ENCODE results near the gene NDUFV2.

The NDUFV2 gene

GRCh38 chr18:9069601-9070000 lies 32.9 kb upstream of the NDUFV2 start:
- H3K4me2 ChIP-seq (ENCODE audit: low read length) = peak overlapping the region; percentile 17
- H3K27ac ChIP-seq (ENCODE audit: low read depth, low read length, poor library complexity, severe bottlenecking) = peak overlapping the region; percentile 95

GRCh38 chr18:9070212-9070611 lies 32.3 kb upstream of the NDUFV2 start:
- Histone ChIP-seq H4K20me1 (ENCODE audit: insufficient read depth, low read length) (no peaks in the 10 kb centered on the region), H3K9ac (ENCODE audit: low read length) (no peak overlapping the region; the same call in 1 of the 2 replicates), H3K27ac (ENCODE audit: low read depth, low read length, poor library complexity, severe bottlenecking) (peak overlapping the region; percentile 95), H3K27me3 (ENCODE audit: insufficient read depth, low read length) (no peaks in the 10 kb centered on the region), H3K9me3 (ENCODE audit: low read length) (no peaks in the 10 kb centered on the region), H3K36me3 (ENCODE audit: insufficient read depth, low read length) (no peaks in the 10 kb centered on the region), H3K9me2 (ENCODE audit: low read depth, low read length) (no peaks in the 10 kb centered on the region), H3K4me2 (ENCODE audit: low read length) (no peak overlapping the region), H3K4me3 (ENCODE audit: low read depth, low read length, poor library complexity, severe bottlenecking) (no peak overlapping the region), H3K4me1 (ENCODE audit: insufficient read depth, low read length, severe bottlenecking) (peaks cover 59% of the 10 kb centered on the region), H3F3A (ENCODE audit: insufficient read depth, low read length) (no peaks in the 10 kb centered on the region), H3K79me2 (ENCODE audit: insufficient read depth, low read length) (no peaks in the 10 kb centered on the region), H2AFZ (ENCODE audit: low read length) (peak overlapping the region; percentile 71)
- no peak for TF ChIP-seq EZH2 (IDR thresholded peaks at IDR 0.05; ENCODE audit: borderline replicate concordance, low read length)
- TF ChIP-seq, protein P1, sequence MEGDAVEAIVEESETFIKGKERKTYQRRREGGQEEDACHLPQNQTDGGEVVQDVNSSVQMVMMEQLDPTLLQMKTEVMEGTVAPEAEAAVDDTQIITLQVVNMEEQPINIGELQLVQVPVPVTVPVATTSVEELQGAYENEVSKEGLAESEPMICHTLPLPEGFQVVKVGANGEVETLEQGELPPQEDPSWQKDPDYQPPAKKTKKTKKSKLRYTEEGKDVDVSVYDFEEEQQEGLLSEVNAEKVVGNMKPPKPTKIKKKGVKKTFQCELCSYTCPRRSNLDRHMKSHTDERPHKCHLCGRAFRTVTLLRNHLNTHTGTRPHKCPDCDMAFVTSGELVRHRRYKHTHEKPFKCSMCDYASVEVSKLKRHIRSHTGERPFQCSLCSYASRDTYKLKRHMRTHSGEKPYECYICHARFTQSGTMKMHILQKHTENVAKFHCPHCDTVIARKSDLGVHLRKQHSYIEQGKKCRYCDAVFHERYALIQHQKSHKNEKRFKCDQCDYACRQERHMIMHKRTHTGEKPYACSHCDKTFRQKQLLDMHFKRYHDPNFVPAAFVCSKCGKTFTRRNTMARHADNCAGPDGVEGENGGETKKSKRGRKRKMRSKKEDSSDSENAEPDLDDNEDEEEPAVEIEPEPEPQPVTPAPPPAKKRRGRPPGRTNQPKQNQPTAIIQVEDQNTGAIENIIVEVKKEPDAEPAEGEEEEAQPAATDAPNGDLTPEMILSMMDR (IDR thresholded peaks at IDR 0.05; ENCODE audit: low read length) = no peak

More at GRCh38 chr18:9069601-9070000, 32.9 kb upstream of the NDUFV2 start:
- Histone ChIP-seq H3K27me3 (ENCODE audit: insufficient read depth, low read length) (no peaks in the 10 kb centered on the region), H3K9ac (ENCODE audit: low read length) (peak overlapping the region; percentile 16), H3K4me3 (ENCODE audit: low read depth, low read length, poor library complexity, severe bottlenecking) (no peak overlapping the region), H3K79me2 (ENCODE audit: insufficient read depth, low read length) (no peaks in the 10 kb centered on the region), H3K9me2 (ENCODE audit: low read depth, low read length) (no peaks in the 10 kb centered on the region), H3K4me1 (ENCODE audit: insufficient read depth, low read length, severe bottlenecking) (peaks cover 65% of the 10 kb centered on the region), H3K36me3 (ENCODE audit: insufficient read depth, low read length) (no peaks in the 10 kb centered on the region), H3F3A (ENCODE audit: insufficient read depth, low read length) (no peaks in the 10 kb centered on the region), H3K9me3 (ENCODE audit: low read length) (no peaks in the 10 kb centered on the region), H4K20me1 (ENCODE audit: insufficient read depth, low read length) (no peaks in the 10 kb centered on the region), H2AFZ (ENCODE audit: low read length) (peak overlapping the region; percentile 71)
- TF ChIP-seq, protein P1 (IDR thresholded peaks at IDR 0.05; ENCODE audit: low read length) = no peak
- no peak for TF ChIP-seq EZH2 (IDR thresholded peaks at IDR 0.05; ENCODE audit: borderline replicate concordance, low read length)

DNA sequence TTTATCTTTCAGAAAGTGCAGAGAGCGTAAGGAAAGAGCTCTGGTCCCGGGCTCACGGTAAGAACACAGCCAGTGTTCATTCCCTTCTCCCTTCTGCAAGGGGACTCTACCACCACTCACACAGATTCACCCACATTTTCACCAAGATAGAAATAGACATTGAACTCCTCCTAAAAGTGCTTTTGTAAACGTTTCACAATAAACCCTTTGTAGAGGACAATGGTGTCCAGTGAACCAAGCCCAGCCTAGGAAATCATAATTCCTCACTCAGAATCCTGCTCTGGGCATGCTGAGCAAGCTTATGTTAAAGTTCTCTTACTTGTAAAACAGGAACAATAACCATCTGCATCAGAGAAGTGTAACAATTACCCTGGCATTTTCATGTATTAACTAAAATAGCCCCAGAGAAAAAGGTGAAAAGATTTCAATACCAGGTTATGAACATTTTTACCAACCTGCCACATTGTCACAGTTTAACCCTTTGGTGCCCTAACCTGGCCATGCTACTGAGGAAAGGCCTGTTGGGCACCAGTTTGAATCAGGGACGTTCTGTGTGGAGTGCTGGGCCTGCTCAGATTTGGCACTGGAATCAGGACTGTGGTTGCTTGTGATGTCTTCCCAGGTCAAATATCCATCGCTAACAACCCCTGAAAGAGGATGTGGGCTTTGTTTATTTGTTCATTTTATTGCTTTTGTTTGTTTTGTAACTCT lies 22.5 kb upstream of the NDUFV2 start:
- peaks cover 17% of the 10 kb centered on the region for H3K4me1 ChIP-seq (ENCODE audit: insufficient read depth, low read length, severe bottlenecking)
- H3K4me2 ChIP-seq (ENCODE audit: low read length) = no peak overlapping the region
- H3K36me3 ChIP-seq (ENCODE audit: insufficient read depth, low read length) = no peaks in the 10 kb centered on the region
- H4K20me1 ChIP-seq (ENCODE audit: insufficient read depth, low read length) = no peaks in the 10 kb centered on the region
- H3F3A ChIP-seq (ENCODE audit: insufficient read depth, low read length) = peaks cover 11% of the 10 kb centered on the region; the same call in 1 of the 2 replicates
- no peaks in the 10 kb centered on the region for H3K79me2 ChIP-seq (ENCODE audit: insufficient read depth, low read length)
- TF ChIP-seq, protein P1 (IDR thresholded peaks at IDR 0.05; ENCODE audit: low read length) = no peak
- no peak for TF ChIP-seq EZH2 (IDR thresholded peaks at IDR 0.05; ENCODE audit: borderline replicate concordance, low read length)
- no peak overlapping the region for H3K4me3 ChIP-seq (ENCODE audit: low read depth, low read length, poor library complexity, severe bottlenecking)
- H3K27me3 ChIP-seq (ENCODE audit: insufficient read depth, low read length) = no peaks in the 10 kb centered on the region
- H3K9me3 ChIP-seq (ENCODE audit: low read length) = no peaks in the 10 kb centered on the region
- no peak overlapping the region for H3K9ac ChIP-seq (ENCODE audit: low read length)
- H3K9me2 ChIP-seq (ENCODE audit: low read depth, low read length) = no peaks in the 10 kb centered on the region
- H2AFZ ChIP-seq (ENCODE audit: low read length) = no peak overlapping the region
- no peak overlapping the region for H3K27ac ChIP-seq (ENCODE audit: low read depth, low read length, poor library complexity, severe bottlenecking)

Data from OCI-LY1 (cell line).